B cell (primary cell): Measurements from ENCODE around the gene PODN. TPM values are rescaled to one million over a fixed set of nuclear protein-coding genes. Genes with fewer than 3 reads are reported as not detected.

ENCODE experiments used
- ATAC-seq: fragments of 200-7000 bp; cut with Tn5 transposase; one replicate; pipeline ENCODE4 v1.10.0; 2021; ENCODE audit warnings: low read depth, mild to moderate bottlenecking, moderate number of reproducible peaks, moderate library complexity
- CTCF ChIA-PET: fragments of 350-600 bp; sonication (Branson Sonifier 250); formaldehyde crosslinking; loops from one replicate; lab custom pipeline; 2021; ENCODE audit warnings: antibody characterized with exemption, inconsistent platforms; lab: Charles Lee
- POLR2A ChIA-PET: fragments of 350-600 bp; sonication (Branson Sonifier 250); formaldehyde crosslinking; loops from one replicate; lab custom pipeline; 2021; ENCODE audit warnings: antibody characterized with exemption; lab: Charles Lee
- DNase-seq: peaks from one replicate; pipeline ENCODE4 v3.0.0; 2013
- H2AFZ ChIP-seq: 2 replicates; pipeline ENCODE4 v1.6.1; 2012; ENCODE audit warnings: mild to moderate bottlenecking, low read depth, low read length; ENCODE audit not compliant: insufficient read depth, poor library complexity, severe bottlenecking
- H3K27ac ChIP-seq, 2 donors: 1 replicate in 1 of 2; 2 replicates in 1 of 2; pipeline ENCODE4 v1.5.1; 2012 to 2013; ENCODE audit warnings: low read length in 2 of 2, mild to moderate bottlenecking in 2 of 2, moderate library complexity in 1 of 2
- H3K27me3 ChIP-seq, 4 experiments: fragments of 200-600 bp in 1 of 4; sonication (generic) in 1 of 4; replicated peaks in 1 of 4; 1 replicate in 2 of 4; 2 replicates in 2 of 4; pipeline versions ENCODE4 v1.6.1 to v1.7.0; 2013 to 2016; ENCODE audit warnings: low read length in 3 of 4, mild to moderate bottlenecking in 2 of 4, mixed read lengths in 1 of 4, moderate library complexity in 1 of 4; ENCODE audit not compliant: insufficient read depth in 4 of 4, control insufficient read depth in 3 of 4; ENCODE audit errors: control extremely low read depth in 1 of 4
- H3K36me3 ChIP-seq, 2 experiments: replicated peaks in 1 of 2; 1 replicate in 1 of 2; 2 replicates in 1 of 2; pipeline versions ENCODE4 v1.6.1 to v1.7.1; 2013; ENCODE audit warnings: low read length in 1 of 2; ENCODE audit not compliant: insufficient read depth in 2 of 2, control insufficient read depth in 1 of 2; ENCODE audit errors: control extremely low read depth in 1 of 2, extremely low read depth in 1 of 2
- H3K4me1 ChIP-seq, 2 donors: fragments of 200-600 bp in 1 of 2; sonication (generic) in 1 of 2; 1 replicate in 1 of 2; 2 replicates in 1 of 2; pipeline versions ENCODE4 v1.5.1 to v1.6.1; 2013 to 2017; ENCODE audit warnings: low read length in 2 of 2; ENCODE audit not compliant: control insufficient read depth in 2 of 2, insufficient read depth in 2 of 2
- H3K4me2 ChIP-seq: replicated peaks from 2 replicates; pipeline ENCODE3; 2012; ENCODE audit warnings: mild to moderate bottlenecking, low read depth, low read length; ENCODE audit not compliant: poor library complexity, severe bottlenecking
- H3K4me3 ChIP-seq, 5 experiments: fragments of 200-600 bp in 1 of 5; sonication (generic) in 1 of 5; 1 replicate in 3 of 5; 2 replicates in 2 of 5; pipeline versions ENCODE4 v1.5.1 to v1.7.0; 2011 to 2016; ENCODE audit warnings: low read length in 4 of 5, mild to moderate bottlenecking in 4 of 5, low read depth in 2 of 5, control low read depth in 1 of 5, moderate library complexity in 1 of 5; ENCODE audit not compliant: insufficient read depth in 1 of 5; ENCODE audit errors: control extremely low read depth in 1 of 5, extremely low read depth in 1 of 5
- H3K79me2 ChIP-seq: fragments of 200-600 bp; sonication (generic); one replicate; pipeline ENCODE4 v1.6.0; 2016; ENCODE audit warnings: low read length; ENCODE audit not compliant: control insufficient read depth, insufficient read depth
- H3K9ac ChIP-seq: fragments of 200-600 bp; sonication (generic); 2 replicates; pipeline ENCODE4 v1.6.1; 2017; ENCODE audit warnings: mild to moderate bottlenecking, low read length, moderate library complexity
- H3K9me3 ChIP-seq, 3 donors: one replicate each; pipeline versions ENCODE4 v1.6.1 to v1.7.1; 2013; ENCODE audit warnings: low read length in 2 of 3; ENCODE audit not compliant: control insufficient read depth in 2 of 3, insufficient read depth in 1 of 3; ENCODE audit errors: control extremely low read depth in 1 of 3
- H4K20me1 ChIP-seq: 2 replicates; pipeline ENCODE4 v1.6.0; 2012; ENCODE audit warnings: mild to moderate bottlenecking, low read length; ENCODE audit not compliant: insufficient read depth, control insufficient read depth, poor library complexity, severe bottlenecking
- H3K27ac Mint-ChIP-seq: one replicate; pipeline ENCODE4 v1.8.0; 2021; ENCODE audit warnings: mixed read lengths
- H3K27me3 Mint-ChIP-seq: one replicate; pipeline ENCODE4 v1.8.0; 2021; ENCODE audit warnings: mixed read lengths
- H3K4me1 Mint-ChIP-seq: one replicate; pipeline ENCODE4 v1.8.0; 2021; ENCODE audit warnings: mixed read lengths
- H3K4me3 Mint-ChIP-seq: one replicate; pipeline ENCODE4 v1.8.0; 2021; ENCODE audit warnings: mixed read lengths
- H3K9me3 Mint-ChIP-seq: one replicate; pipeline ENCODE4 v1.8.0; 2022; ENCODE audit warnings: mixed read lengths; ENCODE audit not compliant: insufficient read depth
- CTCF ChIP-seq: fragments of 200-600 bp; IDR thresholded peaks from one replicate; pipeline ENCODE4 v1.8.0; 2022; ENCODE audit warnings: antibody characterized with exemption, mild to moderate bottlenecking
- EZH2 ChIP-seq: IDR thresholded peaks from 2 replicates; pipeline ENCODE4 v1.6.1; 2012; ENCODE audit warnings: borderline replicate concordance, low read depth, mild to moderate bottlenecking, moderate library complexity, low read length; ENCODE audit not compliant: insufficient read depth, poor library complexity, severe bottlenecking
- WGBS: methylation state at CpG from one replicate; pipeline ENCODE4 v1.1.5; 2013; ENCODE audit warnings: missing lambda C conversion rate; ENCODE audit not compliant: insufficient coverage; 5-methylcytosine and 5-hydroxymethylcytosine counted together
- intact Hi-C: fragments of 100-400 bp; cut with micrococcal nuclease; formaldehyde crosslinking; loops from one replicate; pipeline ENCODE4 v1.10.0; 2022
- polyA plus RNA-seq: library from polyadenylated mRNA; depleted of rRNA; stranded (reverse); fragments of >200 nt; gene quantifications from 2 replicates; pipeline ENCODE4 v1.2.3, GENCODE V29; 2012
- total RNA-seq, 2 donors: library from RNA; stranded (reverse); fragments of 120-200 nt in 1 of 2; gene quantifications; 1 replicate in 1 of 2; 2 replicates in 1 of 2; pipeline versions ENCODE4 v1.2.3 to v1.2.4, GENCODE V29; 2013 to 2022

Gene PODN
- total and polyA plus RNA-seq, 2 donors (not counting 1 experiment from before 2014, with no cell fraction given), result not detected

- ChIA-PET CTCF (no interaction called here), POLR2A (no interaction called here)
- ATAC-seq, result no peak
- Mint-ChIP-seq H3K27ac (no peak overlapping the region), H3K27me3 (no peaks in the 10 kb centered on the region), H3K9me3 (no peaks in the 10 kb centered on the region), H3K4me1 (no peaks in the 10 kb centered on the region), H3K4me3 (no peak overlapping the region)
- Histone ChIP-seq H3K9ac (no peak overlapping the region), H3K4me1 (no peaks in the 10 kb centered on the region), H3K79me2 (no peaks in the 10 kb centered on the region), H4K20me1 (no peaks in the 10 kb centered on the region), H3K27me3 (no peaks in the 10 kb centered on the region), H3K36me3 (no peaks in the 10 kb centered on the region), H2AFZ (no peak overlapping the region), H3K9me3 (no peaks in the 10 kb centered on the region), H3K4me3 (no peak overlapping the region), H3K27ac (no peak overlapping the region), H3K4me2 (no peak overlapping the region)
- intact Hi-C loops, result no loop called here
- 50% methylated on average over 2 of the region's 3 CpGs for WGBS
- DNase-seq, result no peak
- no peak for TF ChIP-seq CTCF
- TF ChIP-seq EZH2, result no peak
Measured at GRCh38 chr1:53080041-53080440, 18.0 kb downstream of the PODN start.

- Mint-ChIP-seq H3K4me1 (no peaks in the 10 kb centered on the region), H3K9me3 (no peaks in the 10 kb centered on the region), H3K4me3 (no peak overlapping the region), H3K27me3 (no peaks in the 10 kb centered on the region), H3K27ac (no peak overlapping the region)
- Histone ChIP-seq H3K4me2 (no peak overlapping the region), H3K9ac (no peak overlapping the region), H3K79me2 (no peaks in the 10 kb centered on the region), H3K4me1 (no peaks in the 10 kb centered on the region), H3K27me3 (no peaks in the 10 kb centered on the region), H2AFZ (no peak overlapping the region), H4K20me1 (no peaks in the 10 kb centered on the region), H3K27ac (no peak overlapping the region), H3K36me3 (no peaks in the 10 kb centered on the region), H3K4me3 (no peak overlapping the region), H3K9me3 (no peaks in the 10 kb centered on the region)
- WGBS, result 86% methylated on average over 15 of the region's 15 CpGs
- ATAC-seq (no peak), DNase-seq (no peak)
- TF ChIP-seq CTCF (no peak), EZH2 (no peak)
- ChIA-PET POLR2A (no interaction called here), CTCF (no interaction called here)
- intact Hi-C loops, result no loop called here
Measured at GRCh38 chr1:53080769-53081168, 18.8 kb downstream of the PODN start.
